ENCODE data around the gene FITM1.
A peak's percentile ranks its signal among the peaks of the same experiment; 100 is the strongest.

The FITM1 gene

GRCh38 chr14:24162093-24162492, 31.6 kb downstream of the FITM1 start:
- H3K4me2 ChIP-seq (ENCODE audit: low read length, poor library complexity, severe bottlenecking), result peak overlapping the region; percentile 80
- peak overlapping the region in 1 of 2 experiments; percentile 19 for H3K14ac ChIP-seq (ENCODE audit: low read length in 2 of 2)

GRCh38 chr14:24164518-24164991, 34.1 kb downstream of the FITM1 start:
- Histone ChIP-seq H3K4me3 (ENCODE audit: insufficient read depth in 1 of 2, low read depth in 1 of 2, low read length in 2 of 2) (no peak overlapping the region), H3K27me3 (ENCODE audit: control insufficient read depth in 1 of 2, insufficient read depth in 1 of 2, low read length in 2 of 2) (no peaks in the 10 kb centered on the region), H3K9me3 (ENCODE audit: control insufficient read depth, low read length) (no peaks in the 10 kb centered on the region), H4K91ac (ENCODE audit: low read length) (no peak overlapping the region), H3K4ac (ENCODE audit: low read depth in 1 of 2, low read length in 2 of 2) (no peak overlapping the region), H3K79me1 (replicated peaks; ENCODE audit: low read length, poor library complexity, severe bottlenecking) (peaks cover 28% of the 10 kb centered on the region), H3K36me3 (ENCODE audit: control insufficient read depth in 1 of 2, insufficient read depth in 2 of 2, low read depth in 1 of 2, low read length in 2 of 2) (peaks cover 65 to 77% of the 10 kb centered on the region in 2 experiments), H2BK120ac (ENCODE audit: low read depth, low read length) (no peak overlapping the region), H4K8ac (ENCODE audit: low read length) (no peak overlapping the region), H3K14ac (ENCODE audit: low read length in 2 of 2) (no peak overlapping the region), H2AFZ (ENCODE audit: low read depth, low read length) (no peak overlapping the region), H3K23ac (ENCODE audit: low read length in 2 of 2) (no peak overlapping the region), H2BK12ac (ENCODE audit: low read length in 2 of 2) (no peak overlapping the region), H3K4me2 (ENCODE audit: low read length, poor library complexity, severe bottlenecking) (no peak overlapping the region), H2BK5ac (ENCODE audit: low read depth, low read length, poor library complexity, severe bottlenecking) (no peak overlapping the region), H3K18ac (ENCODE audit: low read depth in 1 of 2, low read length in 2 of 2) (no peak overlapping the region), H3K27ac (ENCODE audit: low read length, poor library complexity, severe bottlenecking) (no peak overlapping the region), H2AK5ac (ENCODE audit: low read length, severe bottlenecking) (no peak overlapping the region), H3K4me1 (ENCODE audit: control insufficient read depth, insufficient read depth, low read depth, low read length) (peaks cover 19% of the 10 kb centered on the region), H2BK15ac (ENCODE audit: low read depth, poor library complexity, severe bottlenecking) (no peak overlapping the region), H3K9ac (ENCODE audit: low read length) (no peak overlapping the region)
- 97% methylated on average over 14 of the region's 14 CpGs for WGBS
- no peak for DNase-seq

More at GRCh38 chr14:24162093-24162492, 31.6 kb downstream of the FITM1 start:
- Histone ChIP-seq H3K27ac (ENCODE audit: low read length, poor library complexity, severe bottlenecking) (no peak overlapping the region), H2AK5ac (ENCODE audit: low read length, severe bottlenecking) (peak overlapping the region; percentile 8), H3K79me1 (replicated peaks; ENCODE audit: low read length, poor library complexity, severe bottlenecking) (peaks cover 28% of the 10 kb centered on the region), H3K4me3 (ENCODE audit: insufficient read depth in 1 of 2, low read depth in 1 of 2, low read length in 2 of 2) (peak overlapping the region in 1 of 2 experiments; percentile 96), H3K4ac (ENCODE audit: low read depth in 1 of 2, low read length in 2 of 2) (no peak overlapping the region), H3K27me3 (ENCODE audit: control insufficient read depth in 1 of 2, insufficient read depth in 1 of 2, low read length in 2 of 2) (no peaks in the 10 kb centered on the region), H3K4me1 (ENCODE audit: control insufficient read depth, insufficient read depth, low read depth, low read length) (peaks cover 19% of the 10 kb centered on the region), H3K18ac (ENCODE audit: low read depth in 1 of 2, low read length in 2 of 2) (peak overlapping the region in 1 of 2 experiments; percentile 91), H4K91ac (ENCODE audit: low read length) (no peak overlapping the region), H3K9ac (ENCODE audit: low read length) (peak overlapping the region; percentile 99), H2BK12ac (ENCODE audit: low read length in 2 of 2) (peak overlapping the region; percentile 21 to 59), H2BK5ac (ENCODE audit: low read depth, low read length, poor library complexity, severe bottlenecking) (no peak overlapping the region), H2BK15ac (ENCODE audit: low read depth, poor library complexity, severe bottlenecking) (no peak overlapping the region), H2BK120ac (ENCODE audit: low read depth, low read length) (no peak overlapping the region), H4K8ac (ENCODE audit: low read length) (no peak overlapping the region), H2AFZ (ENCODE audit: low read depth, low read length) (no peak overlapping the region), H3K36me3 (ENCODE audit: control insufficient read depth in 1 of 2, insufficient read depth in 2 of 2, low read depth in 1 of 2, low read length in 2 of 2) (peaks cover 67 to 75% of the 10 kb centered on the region in 2 experiments), H3K23ac (ENCODE audit: low read length in 2 of 2) (no peak overlapping the region), H3K9me3 (ENCODE audit: control insufficient read depth, low read length) (no peaks in the 10 kb centered on the region)
- 91% methylated on average over 8 of the region's 8 CpGs for WGBS
- peak; percentile 22 for DNase-seq

- Histone ChIP-seq H2AK5ac (ENCODE audit: low read length, severe bottlenecking) (no peak overlapping the region), H4K91ac (ENCODE audit: low read length) (no peak overlapping the region), H3K18ac (ENCODE audit: low read depth in 1 of 2, low read length in 2 of 2) (no peak overlapping the region), H3K23ac (ENCODE audit: low read length in 2 of 2) (no peak overlapping the region), H3K27me3 (ENCODE audit: control insufficient read depth in 1 of 2, insufficient read depth in 1 of 2, low read length in 2 of 2) (no peaks in the 10 kb centered on the region), H4K8ac (ENCODE audit: low read length) (no peak overlapping the region), H3K4me1 (ENCODE audit: control insufficient read depth, insufficient read depth, low read depth, low read length) (peaks cover 14% of the 10 kb centered on the region), H2BK12ac (ENCODE audit: low read length in 2 of 2) (no peak overlapping the region), H3K4me2 (ENCODE audit: low read length, poor library complexity, severe bottlenecking) (no peak overlapping the region), H2BK120ac (ENCODE audit: low read depth, low read length) (no peak overlapping the region), H2BK5ac (ENCODE audit: low read depth, low read length, poor library complexity, severe bottlenecking) (no peak overlapping the region), H2AFZ (ENCODE audit: low read depth, low read length) (no peak overlapping the region), H3K4me3 (ENCODE audit: insufficient read depth in 1 of 2, low read depth in 1 of 2, low read length in 2 of 2) (no peak overlapping the region), H3K79me1 (replicated peaks; ENCODE audit: low read length, poor library complexity, severe bottlenecking) (peaks cover 28% of the 10 kb centered on the region), H3K36me3 (ENCODE audit: control insufficient read depth in 1 of 2, insufficient read depth in 2 of 2, low read depth in 1 of 2, low read length in 2 of 2) (peaks cover 61 to 72% of the 10 kb centered on the region in 2 experiments), H2BK15ac (ENCODE audit: low read depth, poor library complexity, severe bottlenecking) (no peak overlapping the region), H3K27ac (ENCODE audit: low read length, poor library complexity, severe bottlenecking) (no peak overlapping the region), H3K9ac (ENCODE audit: low read length) (no peak overlapping the region), H3K4ac (ENCODE audit: low read depth in 1 of 2, low read length in 2 of 2) (no peak overlapping the region), H3K14ac (ENCODE audit: low read length in 2 of 2) (no peak overlapping the region), H3K9me3 (ENCODE audit: control insufficient read depth, low read length) (no peaks in the 10 kb centered on the region)
- no peak for DNase-seq
- WGBS, result 92% methylated on average over 5 of the region's 5 CpGs
Observed at GRCh38 chr14:24165785-24166184, 35.3 kb downstream of the FITM1 start.

- no peak overlapping the region for H2BK15ac ChIP-seq (ENCODE audit: low read depth, poor library complexity, severe bottlenecking)
- peaks cover 10% of the 10 kb centered on the region for H3K4me1 ChIP-seq (ENCODE audit: control insufficient read depth, insufficient read depth, low read depth, low read length)
- H3K9me3 ChIP-seq (ENCODE audit: control insufficient read depth, low read length), result no peaks in the 10 kb centered on the region
- H2BK5ac ChIP-seq (ENCODE audit: low read depth, low read length, poor library complexity, severe bottlenecking), result no peak overlapping the region
- peaks cover 28% of the 10 kb centered on the region for H3K79me1 ChIP-seq (replicated peaks; ENCODE audit: low read length, poor library complexity, severe bottlenecking)
- H3K23ac ChIP-seq (ENCODE audit: low read length in 2 of 2), result no peak overlapping the region
- H2BK120ac ChIP-seq (ENCODE audit: low read depth, low read length), result no peak overlapping the region
- WGBS, result 98% methylated on average over 3 of the region's 3 CpGs
- no peak overlapping the region for H3K9ac ChIP-seq (ENCODE audit: low read length)
- H2AFZ ChIP-seq (ENCODE audit: low read depth, low read length), result no peak overlapping the region
- no peak overlapping the region for H2BK12ac ChIP-seq (ENCODE audit: low read length in 2 of 2)
- H3K14ac ChIP-seq (ENCODE audit: low read length in 2 of 2), result peak overlapping the region in 1 of 2 experiments; percentile 7
- H3K4me3 ChIP-seq (ENCODE audit: insufficient read depth in 1 of 2, low read depth in 1 of 2, low read length in 2 of 2), result no peak overlapping the region
- H3K36me3 ChIP-seq (ENCODE audit: control insufficient read depth in 1 of 2, insufficient read depth in 2 of 2, low read depth in 1 of 2, low read length in 2 of 2), result peaks cover 77 to 78% of the 10 kb centered on the region in 2 experiments
- H3K18ac ChIP-seq (ENCODE audit: low read depth in 1 of 2, low read length in 2 of 2), result no peak overlapping the region
- no peak overlapping the region for H4K8ac ChIP-seq (ENCODE audit: low read length)
- H4K91ac ChIP-seq (ENCODE audit: low read length), result no peak overlapping the region
- H3K27me3 ChIP-seq (ENCODE audit: control insufficient read depth in 1 of 2, insufficient read depth in 1 of 2, low read length in 2 of 2), result no peaks in the 10 kb centered on the region
- no peak overlapping the region for H3K4ac ChIP-seq (ENCODE audit: low read depth in 1 of 2, low read length in 2 of 2)
- H3K27ac ChIP-seq (ENCODE audit: low read length, poor library complexity, severe bottlenecking), result no peak overlapping the region
- DNase-seq, result no peak
- H3K4me2 ChIP-seq (ENCODE audit: low read length, poor library complexity, severe bottlenecking), result no peak overlapping the region
- no peak overlapping the region for H2AK5ac ChIP-seq (ENCODE audit: low read length, severe bottlenecking)
Observed at GRCh38 chr14:24167469-24168114, 37.1 kb downstream of the FITM1 start.
